T-cell (primary cell): ENCODE measurements around the gene TRIOBP. TPM values are rescaled to one million over a fixed set of nuclear protein-coding genes. Genes with fewer than 3 reads are reported as not detected.

Experiments
- ATAC-seq, 4 experiments: fragments of 200-7000 bp in 3 of 4; fragments of 150-1000 bp in 1 of 4; cut with Tn5 transposase; replicated peaks in 1 of 4; 1 replicate in 3 of 4; 2 replicates in 1 of 4; pipeline ENCODE4 v1.10.0; 2021; ENCODE audit warnings: moderate library complexity in 3 of 4, mild to moderate bottlenecking in 2 of 4, moderate number of reproducible peaks in 1 of 4
- CTCF ChIA-PET, 2 donors: fragments of 300-600 bp; sonication (Branson Sonifier 250); formaldehyde crosslinking; loops; one replicate each; lab custom pipeline; 2022; ENCODE audit warnings: antibody characterized with exemption in 2 of 2; lab: Charles Lee
- POLR2A ChIA-PET, 2 donors: fragments of 300-600 bp; sonication (Branson Sonifier 250); formaldehyde crosslinking; loops; one replicate each; lab custom pipeline; 2022; ENCODE audit warnings: antibody characterized with exemption in 2 of 2; lab: Charles Lee
- DNase-seq, 35 experiments: peaks; one replicate each; pipeline versions ENCODE4 v3.0.0 to v3.0.0-alpha.2; 2013 to 2023
- H3K27ac ChIP-seq: one replicate; pipeline ENCODE4 v1.5.1; 2013; ENCODE audit warnings: low read length
- H3K27me3 ChIP-seq, 2 experiments: replicated peaks in 1 of 2; 1 replicate in 1 of 2; 2 replicates in 1 of 2; pipeline versions ENCODE4 v1.6.1 to v1.7.0; 2013; ENCODE audit warnings: low read length in 1 of 2, mixed read lengths in 1 of 2; ENCODE audit not compliant: control insufficient read depth in 2 of 2, insufficient read depth in 2 of 2; ENCODE audit errors: extremely low read depth in 1 of 2
- H3K36me3 ChIP-seq, 2 donors: 1 replicate in 1 of 2; 2 replicates in 1 of 2; pipeline versions ENCODE4 v1.6.1 to v1.7.0; 2013; ENCODE audit warnings: low read length in 1 of 2; ENCODE audit not compliant: control insufficient read depth in 2 of 2, insufficient read depth in 1 of 2; ENCODE audit errors: extremely low read depth in 1 of 2
- H3K4me1 ChIP-seq, 2 experiments: 1 replicate in 1 of 2; 2 replicates in 1 of 2; pipeline versions ENCODE4 v1.6.1 to v1.7.0; 2013; ENCODE audit warnings: low read length in 2 of 2, mixed read lengths in 1 of 2; ENCODE audit not compliant: insufficient read depth in 2 of 2, control insufficient read depth in 1 of 2; ENCODE audit errors: extremely low read depth in 1 of 2
- H3K4me3 ChIP-seq, 2 donors: 1 replicate in 1 of 2; 2 replicates in 1 of 2; pipeline versions ENCODE4 v1.5.1 to v1.7.0; 2013; ENCODE audit warnings: mild to moderate bottlenecking in 2 of 2, low read length in 1 of 2, moderate library complexity in 1 of 2; ENCODE audit not compliant: control insufficient read depth in 1 of 2; ENCODE audit errors: extremely low read depth in 1 of 2
- H3K9me3 ChIP-seq: 2 replicates; pipeline ENCODE4 v1.7.0; 2013
- H3K27ac Mint-ChIP-seq, 2 donors: one replicate each; pipeline ENCODE4 v1.8.0; 2020 to 2021; ENCODE audit warnings: mild to moderate bottlenecking in 2 of 2, mixed read lengths in 2 of 2
- H3K27me3 Mint-ChIP-seq, 2 donors: one replicate each; pipeline ENCODE4 v1.8.0; 2021 to 2022; ENCODE audit warnings: mixed read lengths in 2 of 2
- H3K36me3 Mint-ChIP-seq: one replicate; pipeline ENCODE4 v1.8.0; 2021; ENCODE audit warnings: mixed read lengths
- H3K4me1 Mint-ChIP-seq, 3 donors: one replicate each; pipeline ENCODE4 v1.8.0; 2020 to 2022; ENCODE audit warnings: mixed read lengths in 3 of 3, mild to moderate bottlenecking in 1 of 3
- H3K4me3 Mint-ChIP-seq, 3 donors: one replicate each; pipeline ENCODE4 v1.8.0; 2020 to 2022; ENCODE audit warnings: mild to moderate bottlenecking in 3 of 3, mixed read lengths in 3 of 3, moderate library complexity in 3 of 3
- H3K9me3 Mint-ChIP-seq, 3 donors: one replicate each; pipeline ENCODE4 v1.8.0; 2020 to 2022; ENCODE audit warnings: mixed read lengths in 3 of 3
- WGBS: methylation state at CpG from one replicate; pipeline ENCODE4 v1.1.5; 2013; ENCODE audit warnings: missing lambda C conversion rate; ENCODE audit not compliant: insufficient coverage; 5-methylcytosine and 5-hydroxymethylcytosine counted together
- total RNA-seq, 35 experiments: library from RNA in 6 of 35; stranded (reverse) in 6 of 35; fragments of 120-200 nt in 1 of 35; gene quantifications; one replicate each; pipeline versions ENCODE4 v1.2.1 to v1.2.4 and lab custom pipeline; 2013 to 2026

TRIOBP gene
- total RNA-seq, 5 donors from 2014 or later (not counting 1 experiment from before 2014, with no cell fraction given), result 14.5 to 36.8 (median 31.1) TPM

GRCh38 chr22:37802310-37803194, 105.7 kb downstream of the TRIOBP start:
- ATAC-seq (peak in 3 of 4 experiments; percentile 22 to 41 (median 34)), DNase-seq (peak in 2 of 35 experiments; percentile 24 to 33)
- Mint-ChIP-seq H3K4me1 (peaks cover 28 to 39% (median 36%) of the 10 kb centered on the region in 3 donors), H3K4me3 (peak overlapping the region; percentile 59 to 66 (median 64)), H3K27me3 (peaks cover 12 to 40% of the 10 kb centered on the region in 2 donors), H3K27ac (peak overlapping the region in 1 of 2 donors; percentile 27), H3K9me3 (no peaks in the 10 kb centered on the region), H3K36me3 (no peaks in the 10 kb centered on the region)
- 3% methylated on average over 47 of the region's 63 CpGs for WGBS
- Histone ChIP-seq H3K27ac (no peak overlapping the region), H3K36me3 (no peaks in the 10 kb centered on the region), H3K4me1 (peaks cover 14 to 53% of the 10 kb centered on the region in 2 experiments), H3K4me3 (peak overlapping the region; percentile 52 to 64), H3K27me3 (peaks cover 0 to 59% of the 10 kb centered on the region in 2 experiments), H3K9me3 (no peaks in the 10 kb centered on the region)
- CTCF ChIA-PET, result interaction anchor here in 1 of 2 donors (0.5 kb wide), 1 partner anchor 515 kb away, joined by 3 read pairs; no protein-coding TSS in a partner anchor
- POLR2A ChIA-PET, result no interaction called here

DNA sequence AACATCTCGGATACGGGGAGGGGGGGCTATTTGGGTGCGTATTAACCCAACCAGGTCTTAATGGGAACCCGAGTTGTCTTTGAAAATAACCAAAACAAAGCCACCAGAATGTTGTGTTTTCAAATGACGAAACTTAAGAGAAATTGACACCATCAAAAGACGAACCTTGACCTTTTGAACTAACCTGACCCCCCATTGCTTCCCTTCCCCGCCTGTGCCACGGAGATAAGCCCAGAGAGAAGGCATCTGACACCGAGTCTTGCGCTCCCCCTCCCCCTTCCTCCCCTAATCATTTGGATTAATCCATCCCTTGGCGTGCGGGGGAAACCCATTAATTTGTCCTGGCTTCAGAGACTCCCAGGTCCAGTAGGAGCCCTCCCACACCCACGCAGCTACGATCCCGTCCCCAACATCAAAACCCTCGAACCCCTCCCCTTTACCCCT, 106.4 kb downstream of the TRIOBP start:
- no peak for ATAC-seq
- H3K9me3 Mint-ChIP-seq, result no peaks in the 10 kb centered on the region
- Histone ChIP-seq H3K9me3 (no peaks in the 10 kb centered on the region), H3K36me3 (no peaks in the 10 kb centered on the region), H3K4me1 (peaks cover 14 to 59% of the 10 kb centered on the region in 2 experiments), H3K4me3 (peak overlapping the region in 1 of 2 donors; percentile 64), H3K27ac (no peak overlapping the region), H3K27me3 (peaks cover 0 to 65% of the 10 kb centered on the region in 2 experiments)
- peaks cover 30 to 43% (median 40%) of the 10 kb centered on the region in 3 donors for H3K4me1 Mint-ChIP-seq
- no peak for DNase-seq
- H3K27ac Mint-ChIP-seq, result no peak overlapping the region
- H3K27me3 Mint-ChIP-seq, result peaks cover 12 to 45% of the 10 kb centered on the region in 2 donors
- peak overlapping the region; percentile 59 to 66 (median 64) for H3K4me3 Mint-ChIP-seq
- WGBS, result 63% methylated on average over 12 of the region's 16 CpGs
- CTCF ChIA-PET, result interaction anchor here in 1 of 2 donors (0.5 kb wide), 1 partner anchor 515 kb away, joined by 3 read pairs; no protein-coding TSS in a partner anchor
- POLR2A ChIA-PET, result no interaction called here
- no peaks in the 10 kb centered on the region for H3K36me3 Mint-ChIP-seq

- no peak overlapping the region for H3K27ac ChIP-seq
- peaks cover 0 to 71% of the 10 kb centered on the region in 2 experiments for H3K27me3 ChIP-seq
- H3K4me3 ChIP-seq, result no peak overlapping the region
- Mint-ChIP-seq H3K27ac (no peak overlapping the region), H3K9me3 (no peaks in the 10 kb centered on the region), H3K36me3 (no peaks in the 10 kb centered on the region), H3K27me3 (peaks cover 12 to 50% of the 10 kb centered on the region in 2 donors), H3K4me1 (peaks cover 35 to 46% (median 44%) of the 10 kb centered on the region in 3 donors), H3K4me3 (peak overlapping the region; percentile 42 to 60 (median 59))
- H3K4me1 ChIP-seq, result peaks cover 17 to 65% of the 10 kb centered on the region in 2 experiments
- WGBS, result 83% methylated on average over 22 of the region's 34 CpGs
- no peaks in the 10 kb centered on the region for H3K36me3 ChIP-seq
- ChIA-PET POLR2A (no interaction called here), CTCF (interaction anchor here in 1 of 2 donors (0.6 kb wide), 1 partner anchor 53 kb away, joined by 3 read pairs; no protein-coding TSS in a partner anchor)
- no peaks in the 10 kb centered on the region for H3K9me3 ChIP-seq
- ATAC-seq (no peak), DNase-seq (no peak)
These were observed 106.9 kb downstream of the TRIOBP start for GRCh38 chr22:37803639-37804351.

DNA sequence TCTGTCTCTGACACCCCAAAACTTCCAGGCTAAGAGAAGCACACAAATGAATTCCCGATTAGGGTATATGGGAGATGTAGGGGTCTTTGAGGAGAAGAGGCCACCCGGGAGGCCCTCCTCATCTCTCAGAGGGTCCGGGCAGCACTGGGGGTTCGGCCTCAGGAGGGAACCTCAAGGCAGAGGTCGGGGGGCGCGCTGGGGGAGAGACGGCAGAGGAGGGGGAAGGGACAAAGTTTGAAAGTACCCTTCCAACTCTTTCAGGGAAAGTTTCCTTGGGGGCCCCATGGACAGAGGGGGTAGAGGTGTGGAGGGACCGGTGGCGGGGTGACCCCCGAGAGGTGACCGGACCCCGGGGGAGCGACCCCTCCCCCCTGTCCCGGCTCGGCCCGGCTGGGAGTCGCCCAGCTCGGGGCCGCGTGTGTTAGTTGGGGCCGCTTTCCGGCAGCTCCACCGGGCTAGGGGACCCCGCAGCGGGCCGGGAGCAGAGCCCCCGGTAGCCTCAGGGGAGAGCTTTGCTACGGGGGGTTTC, 107.6 kb downstream of the TRIOBP start:
- ATAC-seq (no peak), DNase-seq (no peak)
- H3K36me3 Mint-ChIP-seq, result no peaks in the 10 kb centered on the region
- H3K27ac ChIP-seq, result no peak overlapping the region
- no peaks in the 10 kb centered on the region for H3K9me3 Mint-ChIP-seq
- H3K36me3 ChIP-seq, result no peaks in the 10 kb centered on the region
- CTCF ChIA-PET, result interaction anchor here in 1 of 2 donors (0.6 kb wide), 1 partner anchor 53 kb away, joined by 3 read pairs; no protein-coding TSS in a partner anchor
- H3K27me3 ChIP-seq, result peaks cover 0 to 77% of the 10 kb centered on the region in 2 experiments
- peak overlapping the region; percentile 38 to 57 for H3K4me3 ChIP-seq
- H3K27me3 Mint-ChIP-seq, result peaks cover 12 to 56% of the 10 kb centered on the region in 2 donors
- no peaks in the 10 kb centered on the region for H3K9me3 ChIP-seq
- no peak overlapping the region for H3K27ac Mint-ChIP-seq
- POLR2A ChIA-PET, result interaction anchor here in 1 of 2 donors (0.5 kb wide), 1 partner anchor 15 kb away, joined by 5 read pairs; no protein-coding TSS in a partner anchor
- 3% methylated on average over 23 of the region's 29 CpGs for WGBS
- peak overlapping the region; percentile 42 to 60 (median 59) for H3K4me3 Mint-ChIP-seq
- peaks cover 17 to 67% of the 10 kb centered on the region in 2 experiments for H3K4me1 ChIP-seq
- H3K4me1 Mint-ChIP-seq, result peaks cover 36 to 47% (median 44%) of the 10 kb centered on the region in 3 donors

GRCh38 chr22:37804881-37805809, 108.3 kb downstream of the TRIOBP start:
- CTCF ChIA-PET, result interaction anchor here in 1 of 2 donors (0.6 kb wide), 1 partner anchor 52 kb away, joined by 3 read pairs; no protein-coding TSS in a partner anchor
- peak overlapping the region; percentile 57 to 60 for H3K4me3 ChIP-seq
- Mint-ChIP-seq H3K27ac (no peak overlapping the region), H3K9me3 (no peaks in the 10 kb centered on the region), H3K27me3 (peaks cover 12 to 59% of the 10 kb centered on the region in 2 donors), H3K4me1 (peaks cover 36 to 49% (median 44%) of the 10 kb centered on the region in 3 donors), H3K36me3 (no peaks in the 10 kb centered on the region), H3K4me3 (peak overlapping the region; percentile 59 to 74 (median 63))
- ATAC-seq (peak; percentile 33 to 45 (median 35)), DNase-seq (peak; percentile 21 to 76 (median 55))
- H3K27ac ChIP-seq, result no peak overlapping the region
- peaks cover 0 to 84% of the 10 kb centered on the region in 2 experiments for H3K27me3 ChIP-seq
- H3K9me3 ChIP-seq, result no peaks in the 10 kb centered on the region
- H3K36me3 ChIP-seq, result no peaks in the 10 kb centered on the region
- H3K4me1 ChIP-seq, result peaks cover 17 to 67% of the 10 kb centered on the region in 2 experiments
- POLR2A ChIA-PET, result interaction anchor here in 1 of 2 donors (0.5 to 0.6 kb wide), 2 partner anchors 16 to 55 kb away, joined by 5 to 8 read pairs; no protein-coding TSS in a partner anchor
- 10% methylated on average over 86 of the region's 87 CpGs for WGBS
